ENCODE data around the gene SLC25A17.
"Not testable (repeated sequence)": the region's sequence is repeated elsewhere in the genome, so short reads cannot be mapped to it uniquely, and the experiment has no call there.

SLC25A17 gene

DNA sequence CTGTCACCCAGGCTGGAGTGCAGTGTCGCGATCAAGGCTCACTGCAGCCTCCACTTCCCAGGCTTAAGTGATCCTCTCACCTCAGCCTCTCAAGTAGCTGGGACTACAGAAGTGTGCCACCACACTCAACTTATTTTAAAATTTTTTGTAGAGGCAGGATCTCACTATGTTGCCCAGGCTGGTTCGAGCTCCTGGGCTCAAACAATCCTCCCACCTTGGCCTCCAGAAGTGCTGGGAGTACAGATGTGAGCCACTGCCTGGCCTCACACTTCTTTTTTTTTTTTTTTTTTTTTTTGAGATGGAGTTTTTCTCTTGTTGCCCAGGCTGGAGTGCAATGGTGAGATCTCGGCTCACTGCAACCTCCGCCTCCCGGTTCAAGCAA lies 99.0 kb downstream of the SLC25A17 start:
- DNase-seq, result not testable (repeated sequence)

All from right kidney (tissue), 1 donor.